ENCODE data around the gene RBM47. TPM values are rescaled to one million over a fixed set of nuclear protein-coding genes. Genes with fewer than 3 reads are reported as not detected.
A peak's percentile ranks its signal among the peaks of the same experiment; 100 is the strongest.
"Not testable (repeated sequence)": the region's sequence is repeated elsewhere in the genome, so short reads cannot be mapped to it uniquely, and the experiment has no call there.

The RBM47 gene
- total RNA-seq, 1 experiment from 2014 or later: 0.13 TPM

- Histone ChIP-seq H3K4me1 (replicated peaks) (no peaks in the 10 kb centered on the region), H3K36me3 (no peaks in the 10 kb centered on the region), H3K27ac (no peak overlapping the region), H3K4me3 (no peak overlapping the region), H3K9me3 (replicated peaks) (no peaks in the 10 kb centered on the region), H3K27me3 (replicated peaks) (no peaks in the 10 kb centered on the region)
- DNase-seq (ENCODE audit: low read depth in 1 of 2, low spot score in 2 of 2): no peak
Observed at GRCh38 chr4:40555176-40555900, 74.3 kb downstream of the RBM47 start.

DNA sequence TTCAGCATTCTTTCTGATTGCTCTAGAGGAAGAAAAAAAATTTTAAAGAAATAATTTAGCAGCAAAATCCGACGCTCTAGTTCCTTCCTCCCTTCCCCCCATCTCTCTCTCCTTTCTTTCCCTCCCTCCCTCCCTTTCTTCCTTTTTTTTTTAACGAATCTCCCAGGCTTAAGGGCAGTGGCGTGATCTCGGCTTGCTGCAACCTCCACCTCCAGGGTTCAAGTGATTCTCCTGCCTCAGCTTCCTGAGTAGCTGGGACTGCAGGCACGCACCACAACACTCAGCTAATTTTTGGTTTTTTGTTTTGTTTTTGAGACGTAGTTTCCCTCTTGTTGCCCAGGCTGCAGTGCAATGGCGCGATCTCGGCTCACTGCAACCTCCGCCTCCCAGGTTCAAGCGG is 75.0 kb downstream of the RBM47 start:
- H3K4me1 ChIP-seq (replicated peaks); H3K4me3 ChIP-seq; H3K9me3 ChIP-seq (replicated peaks); H3K36me3 ChIP-seq; H3K27me3 ChIP-seq (replicated peaks); DNase-seq (ENCODE audit: low read depth in 1 of 2, low spot score in 2 of 2); H3K27ac ChIP-seq: not testable (repeated sequence)

DNA sequence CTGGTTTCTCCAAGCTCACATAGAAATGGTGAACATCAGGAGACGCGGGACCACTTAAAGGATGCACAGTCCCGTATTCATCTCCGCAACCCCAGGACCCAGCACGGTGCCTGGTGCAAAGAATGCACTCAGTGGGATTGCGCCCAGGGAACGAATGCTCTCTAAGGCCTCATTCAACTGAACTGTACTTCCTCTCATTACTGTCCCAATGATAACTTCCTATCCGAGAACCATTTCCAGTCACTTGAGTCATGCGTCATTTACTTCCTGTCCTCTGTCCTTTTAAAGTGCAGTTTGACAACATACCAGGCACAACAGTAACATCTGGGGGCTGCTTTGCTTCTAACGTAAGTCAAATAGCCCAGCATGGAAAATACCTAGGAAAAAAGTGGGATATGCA is 75.7 kb downstream of the RBM47 start:
- Histone ChIP-seq H3K4me1 (replicated peaks) (no peaks in the 10 kb centered on the region), H3K4me3 (no peak overlapping the region), H3K27ac (no peak overlapping the region), H3K36me3 (no peaks in the 10 kb centered on the region), H3K27me3 (replicated peaks) (no peaks in the 10 kb centered on the region), H3K9me3 (replicated peaks) (no peaks in the 10 kb centered on the region)
- DNase-seq (ENCODE audit: low read depth in 1 of 2, low spot score in 2 of 2): no peak

- Histone ChIP-seq H3K4me3 (no peak overlapping the region), H3K9me3 (replicated peaks) (no peaks in the 10 kb centered on the region), H3K27me3 (replicated peaks) (no peaks in the 10 kb centered on the region), H3K4me1 (replicated peaks) (no peaks in the 10 kb centered on the region), H3K27ac (no peak overlapping the region), H3K36me3 (no peaks in the 10 kb centered on the region)
- DNase-seq (ENCODE audit: low read depth in 1 of 2, low spot score in 2 of 2): no peak
Observed at GRCh38 chr4:40552536-40552935, 77.1 kb downstream of the RBM47 start.

DNA sequence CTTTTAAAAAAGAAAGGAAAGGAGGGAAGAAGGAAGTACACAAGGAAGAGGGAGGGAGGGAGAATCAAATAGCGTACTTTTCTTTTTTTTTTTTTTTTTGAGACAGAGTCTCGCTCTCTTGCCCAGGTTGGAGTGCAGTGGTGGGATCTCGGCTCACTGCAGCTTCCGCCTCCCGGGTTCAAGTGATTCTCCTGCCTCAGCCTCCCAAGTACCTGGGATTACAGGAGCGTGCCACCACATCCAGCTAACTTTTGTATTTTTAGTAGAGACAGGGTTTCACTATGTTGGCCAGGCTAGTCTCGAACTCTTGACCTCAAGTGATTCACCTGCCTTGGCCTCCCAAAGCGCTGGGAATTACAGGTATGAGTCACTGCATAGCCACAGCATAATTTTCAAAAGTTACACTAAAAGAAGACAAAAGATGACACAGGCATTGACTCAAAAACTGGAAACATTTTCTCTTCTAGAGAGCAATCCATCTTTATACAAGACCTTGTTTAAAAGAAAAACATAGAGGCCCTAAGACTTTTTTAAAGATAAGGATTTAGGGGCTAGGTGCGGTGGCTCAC is 78.0 kb downstream of the RBM47 start:
- H3K27ac ChIP-seq; H3K4me1 ChIP-seq (replicated peaks); H3K36me3 ChIP-seq; H3K9me3 ChIP-seq (replicated peaks); H3K4me3 ChIP-seq; H3K27me3 ChIP-seq (replicated peaks): not testable (repeated sequence)
- DNase-seq (ENCODE audit: low read depth in 1 of 2, low spot score in 2 of 2): peak in 1 of 2 experiments; percentile 4

DNA sequence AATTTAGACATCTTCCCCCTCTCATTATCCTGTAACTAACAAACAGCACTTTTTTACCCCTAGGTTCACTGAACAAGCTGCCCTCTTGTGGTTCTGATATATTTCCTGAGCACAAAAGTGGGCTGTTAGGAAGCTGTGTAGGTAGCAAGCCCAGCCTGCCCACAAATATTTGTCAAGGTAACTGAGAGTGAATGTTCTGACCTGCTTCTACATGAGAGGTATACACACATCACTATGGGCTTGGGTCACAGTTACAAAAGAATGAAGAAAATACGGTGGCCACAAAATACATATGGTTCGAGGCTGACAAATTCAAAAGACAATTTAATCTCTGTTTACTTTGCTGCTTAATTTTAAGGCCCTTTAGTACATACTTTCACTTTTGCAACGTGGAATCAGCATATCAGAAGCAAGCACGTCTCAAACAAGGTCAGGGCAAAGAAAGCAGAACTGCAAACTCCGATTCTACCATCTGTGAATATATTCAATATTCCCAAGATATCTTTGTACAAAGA is 78.7 kb downstream of the RBM47 start:
- Histone ChIP-seq H3K36me3 (no peaks in the 10 kb centered on the region), H3K27ac (no peak overlapping the region), H3K4me1 (replicated peaks) (no peaks in the 10 kb centered on the region), H3K4me3 (peak overlapping the region; percentile 12; the same call in 1 of the 2 replicates), H3K9me3 (replicated peaks) (no peaks in the 10 kb centered on the region), H3K27me3 (replicated peaks) (no peaks in the 10 kb centered on the region)
- DNase-seq (ENCODE audit: low read depth in 1 of 2, low spot score in 2 of 2): peak in 1 of 2 experiments; percentile 11

GRCh38 chr4:40550196-40550595 is 79.5 kb downstream of the RBM47 start:
- Histone ChIP-seq H3K4me1 (replicated peaks) (no peaks in the 10 kb centered on the region), H3K36me3 (no peaks in the 10 kb centered on the region)

DNA sequence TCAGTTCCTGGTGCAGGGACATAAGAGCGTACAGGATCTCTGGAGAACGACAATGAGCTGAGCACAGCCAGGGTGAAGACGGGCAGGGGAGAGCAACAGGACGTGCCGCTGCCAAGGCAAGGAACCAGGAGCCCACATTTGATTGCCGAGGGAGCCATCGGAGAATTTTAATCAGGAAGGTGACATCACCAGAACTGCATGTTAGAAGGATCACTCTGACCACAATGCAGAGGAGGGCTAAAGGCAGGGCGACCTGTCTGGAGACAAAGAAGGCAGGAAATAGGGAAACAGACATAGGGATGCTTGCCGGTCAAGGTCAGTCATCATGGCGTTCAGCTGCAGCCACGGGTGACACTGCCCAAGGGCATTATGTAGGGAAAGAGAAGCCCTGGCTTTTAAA is 81.4 kb downstream of the RBM47 start:
- H3K27ac ChIP-seq: no peak overlapping the region
- H3K36me3 ChIP-seq: no peaks in the 10 kb centered on the region
- peak in 1 of 2 experiments; percentile 0 for DNase-seq (ENCODE audit: low read depth in 1 of 2, low spot score in 2 of 2)
- H3K4me1 ChIP-seq (replicated peaks): no peaks in the 10 kb centered on the region
- H3K9me3 ChIP-seq (replicated peaks): no peaks in the 10 kb centered on the region
- H3K4me3 ChIP-seq: no peak overlapping the region
- no peaks in the 10 kb centered on the region for H3K27me3 ChIP-seq (replicated peaks)

More at GRCh38 chr4:40550196-40550595, 79.5 kb downstream of the RBM47 start:
- Histone ChIP-seq H3K27me3 (replicated peaks) (no peaks in the 10 kb centered on the region), H3K9me3 (replicated peaks) (no peaks in the 10 kb centered on the region), H3K4me3 (no peak overlapping the region), H3K27ac (no peak overlapping the region)
- no peak for DNase-seq (ENCODE audit: low read depth in 1 of 2, low spot score in 2 of 2)

- H3K27ac ChIP-seq: no peak overlapping the region
- no peak for DNase-seq (ENCODE audit: low read depth in 1 of 2, low spot score in 2 of 2)
- no peaks in the 10 kb centered on the region for H3K27me3 ChIP-seq (replicated peaks)
- no peaks in the 10 kb centered on the region for H3K9me3 ChIP-seq (replicated peaks)
- no peaks in the 10 kb centered on the region for H3K4me1 ChIP-seq (replicated peaks)
- no peak overlapping the region for H3K4me3 ChIP-seq
- no peaks in the 10 kb centered on the region for H3K36me3 ChIP-seq
Observed at GRCh38 chr4:40547789-40548132, 81.9 kb downstream of the RBM47 start.

GRCh38 chr4:40546969-40547788 is 82.5 kb downstream of the RBM47 start:
- DNase-seq (ENCODE audit: low read depth in 1 of 2, low spot score in 2 of 2): no peak
- Histone ChIP-seq H3K4me1 (replicated peaks) (no peaks in the 10 kb centered on the region), H3K27me3 (replicated peaks) (no peaks in the 10 kb centered on the region), H3K36me3 (no peaks in the 10 kb centered on the region), H3K9me3 (replicated peaks) (no peaks in the 10 kb centered on the region), H3K4me3 (no peak overlapping the region), H3K27ac (no peak overlapping the region)

DNA sequence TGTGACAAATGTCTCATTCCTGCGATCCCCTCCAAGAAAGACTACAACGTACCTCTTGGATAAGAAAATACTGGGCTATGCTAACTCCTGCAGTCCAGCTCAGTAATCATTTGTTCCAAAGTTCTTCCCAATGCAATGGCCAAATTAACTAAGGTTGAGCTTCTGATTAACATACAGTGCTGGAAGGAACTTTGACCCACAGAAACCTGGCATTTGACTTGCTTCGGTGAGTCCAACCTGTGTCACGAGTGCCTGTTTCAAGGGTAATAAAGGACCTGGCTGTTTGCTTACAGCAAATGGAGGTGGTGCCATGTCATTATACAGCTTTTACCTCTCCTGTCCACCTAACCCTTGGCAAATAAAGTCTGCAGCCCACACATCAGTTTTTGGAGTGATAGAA is 83.2 kb downstream of the RBM47 start:
- no peaks in the 10 kb centered on the region for H3K4me1 ChIP-seq (replicated peaks)
- no peak for DNase-seq (ENCODE audit: low read depth in 1 of 2, low spot score in 2 of 2)
- H3K4me3 ChIP-seq: no peak overlapping the region
- H3K36me3 ChIP-seq: no peaks in the 10 kb centered on the region
- H3K27ac ChIP-seq: no peak overlapping the region
- H3K27me3 ChIP-seq (replicated peaks): no peaks in the 10 kb centered on the region
- no peaks in the 10 kb centered on the region for H3K9me3 ChIP-seq (replicated peaks)

- not testable (repeated sequence) for H3K27me3 ChIP-seq (replicated peaks); DNase-seq (ENCODE audit: low read depth in 1 of 2, low spot score in 2 of 2); H3K36me3 ChIP-seq; H3K27ac ChIP-seq; H3K4me1 ChIP-seq (replicated peaks); H3K4me3 ChIP-seq; H3K9me3 ChIP-seq (replicated peaks)
Observed at GRCh38 chr4:40545487-40545886, 84.2 kb downstream of the RBM47 start.

GRCh38 chr4:40544221-40544620 is 85.4 kb downstream of the RBM47 start:
- Histone ChIP-seq H3K9me3 (replicated peaks) (no peaks in the 10 kb centered on the region), H3K36me3 (no peaks in the 10 kb centered on the region), H3K4me3 (no peak overlapping the region), H3K4me1 (replicated peaks) (no peaks in the 10 kb centered on the region), H3K27me3 (replicated peaks) (no peaks in the 10 kb centered on the region), H3K27ac (no peak overlapping the region)
- DNase-seq (ENCODE audit: low read depth in 1 of 2, low spot score in 2 of 2): no peak

DNA sequence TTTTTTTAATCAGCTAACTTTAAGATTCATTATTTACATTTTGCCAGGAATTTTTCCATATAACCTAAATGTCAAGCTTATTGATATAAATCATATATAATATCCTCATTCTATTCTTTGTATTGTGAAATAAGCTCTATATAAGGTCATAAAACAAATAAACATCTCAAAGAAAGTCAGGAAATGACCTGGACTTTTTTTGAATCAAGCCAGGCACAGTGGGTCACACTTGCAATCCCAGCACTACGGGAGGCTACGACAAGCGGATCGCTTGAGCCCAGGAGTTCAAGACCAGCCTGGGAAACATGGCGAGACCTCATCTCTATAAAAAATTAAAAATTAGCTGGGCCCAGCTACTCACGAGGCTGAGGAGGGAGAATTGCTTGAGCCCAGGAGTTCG is 88.9 kb downstream of the RBM47 start:
- no peak overlapping the region for H3K27ac ChIP-seq
- H3K4me3 ChIP-seq: no peak overlapping the region
- DNase-seq (ENCODE audit: low read depth in 1 of 2, low spot score in 2 of 2): no peak
- no peaks in the 10 kb centered on the region for H3K9me3 ChIP-seq (replicated peaks)
- no peaks in the 10 kb centered on the region for H3K4me1 ChIP-seq (replicated peaks)
- no peaks in the 10 kb centered on the region for H3K27me3 ChIP-seq (replicated peaks)
- no peaks in the 10 kb centered on the region for H3K36me3 ChIP-seq

Data from SJSA1 (cell line).